CD4-positive, alpha-beta T cell treated with Interleukin-17A for 1 hour (primary cell): ENCODE results near the gene C17orf113.
"Not testable (repeated sequence)": the region's sequence is repeated elsewhere in the genome, so short reads cannot be mapped to it uniquely, and the experiment has no call there.

Experiments used
- DNase-seq: peaks from one replicate; pipeline ENCODE4 v3.0.0-alpha.2; 2020

The C17orf113 gene

GRCh38 chr17:42013740-42014139, 36.7 kb downstream of the C17orf113 start:
- not testable (repeated sequence) for DNase-seq

GRCh38 chr17:42012363-42012762, 38.0 kb downstream of the C17orf113 start:
- DNase-seq: not testable (repeated sequence)

- DNase-seq: no peak
Observed at GRCh38 chr17:42010898-42011516, 39.4 kb downstream of the C17orf113 start.

- not testable (repeated sequence) for DNase-seq
Observed at GRCh38 chr17:42010266-42010680, 40.1 kb downstream of the C17orf113 start.

GRCh38 chr17:42009170-42009569, 41.2 kb downstream of the C17orf113 start:
- DNase-seq: no peak

GRCh38 chr17:42005166-42005565, 45.2 kb downstream of the C17orf113 start:
- DNase-seq: no peak

- no peak for DNase-seq
Observed at GRCh38 chr17:42002792-42003301, 47.6 kb downstream of the C17orf113 start.

GRCh38 chr17:42002175-42002791, 48.1 kb downstream of the C17orf113 start:
- DNase-seq: no peak

GRCh38 chr17:42001729-42002128, 48.7 kb downstream of the C17orf113 start:
- DNase-seq: no peak

- DNase-seq: no peak
Observed at GRCh38 chr17:42000413-42001133, 49.8 kb downstream of the C17orf113 start.

GRCh38 chr17:41998497-41998896, 51.9 kb downstream of the C17orf113 start:
- no peak for DNase-seq

GRCh38 chr17:41996855-41997164, 53.6 kb downstream of the C17orf113 start:
- no peak for DNase-seq

- DNase-seq: no peak
Observed at GRCh38 chr17:41992576-41992975, 57.8 kb downstream of the C17orf113 start.

GRCh38 chr17:41989702-41990419, 60.5 kb downstream of the C17orf113 start:
- DNase-seq: no peak

GRCh38 chr17:41988418-41988817, 62.0 kb downstream of the C17orf113 start:
- no peak for DNase-seq
